Vagina (tissue), 2 donors: ENCODE results near the gene IGF2BP1. TPM values are rescaled to one million over a fixed set of nuclear protein-coding genes. Genes with fewer than 3 reads are reported as not detected.
A peak's percentile ranks its signal among the peaks of the same experiment; 100 is the strongest.

Experiments
- DNase-seq, 2 donors: peaks; one replicate each; pipeline ENCODE4 v3.0.0-alpha.2; 2017; ENCODE audit errors: extremely low spot score in 2 of 2
- H3K27ac ChIP-seq: fragments of 200-600 bp; sonication (generic); one replicate; pipeline ENCODE4 v1.5.1; 2019
- H3K27me3 ChIP-seq: fragments of 200-600 bp; sonication (generic); one replicate; pipeline ENCODE4 v1.5.1; 2019
- H3K36me3 ChIP-seq, 2 donors: fragments of 200-600 bp; sonication (generic); one replicate each; pipeline ENCODE4 v1.5.1; 2017 to 2019
- H3K4me1 ChIP-seq: fragments of 200-600 bp; sonication (generic); one replicate; pipeline ENCODE4 v1.5.1; 2019
- H3K4me3 ChIP-seq, 2 donors: fragments of 200-600 bp; sonication (generic); 1 replicate in 1 of 2; 2 replicates in 1 of 2; pipeline ENCODE4 v1.5.1; 2016 to 2019
- H3K9me3 ChIP-seq: fragments of 200-600 bp; sonication (generic); one replicate; pipeline ENCODE4 v1.5.1; 2019
- POLR2A ChIP-seq, 2 donors: fragments of 450-650 bp; IDR thresholded peaks; one replicate each; pipeline ENCODE4 v1.6.1; 2017; ENCODE audit warnings: antibody characterized with exemption in 2 of 2, mild to moderate bottlenecking in 2 of 2, moderate library complexity in 2 of 2
- POLR2AphosphoS5 ChIP-seq, 2 donors: sonication (generic); formaldehyde crosslinking; IDR thresholded peaks; one replicate each; pipeline ENCODE4 v1.9.0; 2017; ENCODE audit warnings: antibody characterized with exemption in 2 of 2, mild to moderate bottlenecking in 2 of 2, low read depth in 1 of 2; ENCODE audit not compliant: insufficient read depth in 1 of 2
- intact Hi-C: fragments of 100-400 bp; cut with DNase I; formaldehyde crosslinking; loops from one replicate; pipeline ENCODE4 v1.15.1; 2023
- total RNA-seq: library from RNA; depleted of rRNA; stranded (reverse); fragments of >200 nt; gene quantifications from one replicate; pipeline ENCODE4 v1.2.3, GENCODE V29; 2016
- TF ChIP-seq, protein P1 (sequence below), 3 experiments: fragments of 450-650 bp in 2 of 3; fragments of 200-600 bp in 1 of 3; sonication (generic) in 1 of 3; IDR thresholded peaks; one replicate each; pipeline ENCODE4 v1.5.1; 2017 to 2019; ENCODE audit warnings: antibody characterized with exemption in 3 of 3, mild to moderate bottlenecking in 2 of 3, moderate library complexity in 2 of 3

Gene IGF2BP1
- total RNA-seq, 1 donor from 2014 or later = not detected

DNA sequence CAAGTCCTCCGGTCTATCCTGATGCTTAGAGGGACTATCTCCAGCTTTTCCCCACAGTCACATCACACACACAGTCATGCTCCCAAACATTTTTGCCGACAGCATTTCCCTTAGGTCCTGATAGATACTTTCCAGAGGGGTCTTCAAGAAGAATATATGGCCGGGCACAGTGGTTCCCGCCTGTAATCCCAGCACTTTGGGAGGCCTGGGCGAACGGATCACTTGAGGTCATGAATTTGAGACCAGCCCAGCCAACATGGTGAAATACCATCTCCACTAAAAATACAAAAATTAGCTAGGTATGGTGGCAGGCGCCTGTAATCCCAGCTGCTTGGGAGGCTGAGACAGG is 24.5 kb upstream of the IGF2BP1 start:
- no peaks in the 10 kb centered on the region for H3K27me3 ChIP-seq
- no peaks in the 10 kb centered on the region for H3K9me3 ChIP-seq
- no peak for DNase-seq
- no peak overlapping the region for H3K4me3 ChIP-seq
- intact Hi-C loops = loop anchor here (5.0 kb wide), 1 partner anchor 735 kb away; no protein-coding TSS in a partner anchor
- H3K27ac ChIP-seq = no peak overlapping the region
- H3K4me1 ChIP-seq = peaks cover 13% of the 10 kb centered on the region
- no peaks in the 10 kb centered on the region for H3K36me3 ChIP-seq
- TF ChIP-seq POLR2AphosphoS5 (IDR thresholded peaks at IDR 0.05; ENCODE audit: insufficient read depth in 1 of 2, low read depth in 1 of 2) (no peak), POLR2A (IDR thresholded peaks at IDR 0.05) (no peak)
- TF ChIP-seq, protein P1, sequence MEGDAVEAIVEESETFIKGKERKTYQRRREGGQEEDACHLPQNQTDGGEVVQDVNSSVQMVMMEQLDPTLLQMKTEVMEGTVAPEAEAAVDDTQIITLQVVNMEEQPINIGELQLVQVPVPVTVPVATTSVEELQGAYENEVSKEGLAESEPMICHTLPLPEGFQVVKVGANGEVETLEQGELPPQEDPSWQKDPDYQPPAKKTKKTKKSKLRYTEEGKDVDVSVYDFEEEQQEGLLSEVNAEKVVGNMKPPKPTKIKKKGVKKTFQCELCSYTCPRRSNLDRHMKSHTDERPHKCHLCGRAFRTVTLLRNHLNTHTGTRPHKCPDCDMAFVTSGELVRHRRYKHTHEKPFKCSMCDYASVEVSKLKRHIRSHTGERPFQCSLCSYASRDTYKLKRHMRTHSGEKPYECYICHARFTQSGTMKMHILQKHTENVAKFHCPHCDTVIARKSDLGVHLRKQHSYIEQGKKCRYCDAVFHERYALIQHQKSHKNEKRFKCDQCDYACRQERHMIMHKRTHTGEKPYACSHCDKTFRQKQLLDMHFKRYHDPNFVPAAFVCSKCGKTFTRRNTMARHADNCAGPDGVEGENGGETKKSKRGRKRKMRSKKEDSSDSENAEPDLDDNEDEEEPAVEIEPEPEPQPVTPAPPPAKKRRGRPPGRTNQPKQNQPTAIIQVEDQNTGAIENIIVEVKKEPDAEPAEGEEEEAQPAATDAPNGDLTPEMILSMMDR (IDR thresholded peaks at IDR 0.05) = no peak

DNA sequence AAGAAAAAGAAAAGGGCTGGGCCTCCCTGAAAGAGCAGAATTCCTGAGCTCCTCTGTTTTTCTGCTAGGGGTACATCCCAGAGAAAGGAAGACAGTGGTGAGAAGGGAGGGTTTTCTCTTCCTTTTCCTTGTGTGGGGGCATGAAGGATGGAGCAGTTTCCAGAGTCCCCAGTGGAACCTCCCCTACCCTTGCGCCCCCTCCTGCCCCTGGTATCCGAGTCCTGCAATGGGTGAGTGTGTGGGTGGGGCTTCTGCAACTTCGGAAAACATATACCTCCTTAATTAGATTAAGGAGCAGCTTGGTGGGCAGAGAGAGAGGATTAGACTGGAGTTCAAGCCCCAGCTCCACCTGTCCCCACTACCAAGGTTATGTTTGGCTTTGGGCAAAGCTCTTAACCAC is 23.4 kb upstream of the IGF2BP1 start:
- no peaks in the 10 kb centered on the region for H3K36me3 ChIP-seq
- H3K27ac ChIP-seq = no peak overlapping the region
- H3K27me3 ChIP-seq = no peaks in the 10 kb centered on the region
- no peak overlapping the region for H3K4me3 ChIP-seq
- peaks cover 13% of the 10 kb centered on the region for H3K4me1 ChIP-seq
- intact Hi-C loops = loop anchor here (5.0 kb wide), 1 partner anchor 737 kb away; no protein-coding TSS in a partner anchor
- DNase-seq = no peak
- no peaks in the 10 kb centered on the region for H3K9me3 ChIP-seq
- TF ChIP-seq POLR2AphosphoS5 (IDR thresholded peaks at IDR 0.05; ENCODE audit: insufficient read depth in 1 of 2, low read depth in 1 of 2) (no peak), POLR2A (IDR thresholded peaks at IDR 0.05) (no peak)
- TF ChIP-seq, protein P1 (IDR thresholded peaks at IDR 0.05) = no peak

DNA sequence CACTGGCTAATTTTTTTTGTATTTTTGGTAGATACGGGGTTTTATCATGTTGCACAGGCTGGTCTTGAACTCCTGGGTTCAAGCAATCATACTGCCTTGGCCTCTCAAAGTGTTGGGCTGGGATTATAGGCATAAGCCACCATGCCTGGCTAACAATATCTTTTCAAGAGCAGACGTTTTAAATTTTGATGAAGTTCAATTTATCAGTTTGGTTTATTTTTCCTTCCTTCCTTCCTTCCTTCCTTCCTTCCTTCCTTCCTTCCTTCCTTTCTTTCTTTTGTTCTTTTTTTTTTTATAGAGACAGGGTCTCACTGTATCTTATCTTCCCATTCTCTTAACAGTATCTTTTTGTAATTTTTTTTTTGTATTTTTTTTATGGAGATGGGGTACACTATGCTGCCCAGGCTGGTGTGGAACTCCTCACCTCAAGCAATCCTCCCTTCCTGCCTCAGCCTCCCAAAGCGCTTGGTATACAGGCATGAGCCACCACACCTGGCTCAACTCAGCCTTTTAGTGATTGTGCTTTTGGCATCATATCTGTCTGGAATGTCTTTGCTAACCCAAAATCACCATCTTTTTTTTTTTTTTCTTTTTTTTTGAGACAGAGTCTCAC is 15.2 kb upstream of the IGF2BP1 start:
- intact Hi-C loops = no loop called here
- TF ChIP-seq POLR2A (IDR thresholded peaks at IDR 0.05) (no peak), POLR2AphosphoS5 (IDR thresholded peaks at IDR 0.05; ENCODE audit: insufficient read depth in 1 of 2, low read depth in 1 of 2) (no peak)
- TF ChIP-seq, protein P1 (IDR thresholded peaks at IDR 0.05) = no peak
- DNase-seq = peak; percentile 6 to 25
- Histone ChIP-seq H3K4me1 (no peaks in the 10 kb centered on the region), H3K27me3 (no peaks in the 10 kb centered on the region), H3K9me3 (no peaks in the 10 kb centered on the region), H3K27ac (no peak overlapping the region), H3K4me3 (no peak overlapping the region), H3K36me3 (no peaks in the 10 kb centered on the region)

DNA sequence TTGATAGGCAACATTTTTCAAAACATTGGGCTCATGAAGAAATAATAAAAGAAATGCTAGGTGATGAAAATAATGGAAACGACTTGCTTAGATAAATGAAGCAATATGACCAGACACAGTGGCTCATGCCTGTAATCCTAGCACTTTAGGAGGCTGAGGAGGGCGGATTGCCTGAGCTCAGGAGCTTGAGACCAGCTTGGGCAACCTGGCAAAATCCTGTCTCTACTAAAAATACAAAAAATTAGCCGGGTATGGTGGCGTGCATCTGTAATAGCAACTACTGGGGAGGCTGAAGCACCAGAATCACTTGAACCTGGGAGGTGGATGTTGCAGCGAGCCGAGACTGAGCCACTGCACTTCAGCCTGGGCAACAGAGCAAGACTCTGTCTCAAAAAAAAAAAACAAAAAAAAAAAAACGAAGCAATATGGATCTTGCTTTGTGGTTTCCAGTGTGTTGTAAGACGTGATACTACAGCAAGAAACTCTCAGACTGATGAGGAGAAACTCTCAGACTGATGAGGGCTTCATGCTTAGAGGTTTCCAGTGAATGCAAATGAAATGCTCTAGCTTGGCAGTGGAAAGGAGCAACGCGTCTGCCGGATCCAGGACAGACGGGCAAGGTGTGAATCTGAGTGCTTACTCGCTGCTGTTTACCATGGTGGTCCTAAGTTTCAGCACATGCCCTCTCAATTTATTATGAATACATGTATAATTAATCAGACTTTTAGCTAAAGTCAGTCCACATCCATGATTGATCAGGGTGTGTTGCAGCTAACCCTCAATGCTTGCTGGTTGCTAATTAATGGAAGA is 11.5 kb upstream of the IGF2BP1 start:
- Histone ChIP-seq H3K9me3 (no peaks in the 10 kb centered on the region), H3K36me3 (no peaks in the 10 kb centered on the region), H3K27ac (no peak overlapping the region), H3K27me3 (no peaks in the 10 kb centered on the region), H3K4me1 (no peaks in the 10 kb centered on the region), H3K4me3 (no peak overlapping the region)
- intact Hi-C loops = no loop called here
- TF ChIP-seq, protein P1 (IDR thresholded peaks at IDR 0.05) = no peak
- TF ChIP-seq POLR2AphosphoS5 (IDR thresholded peaks at IDR 0.05; ENCODE audit: insufficient read depth in 1 of 2, low read depth in 1 of 2) (no peak), POLR2A (IDR thresholded peaks at IDR 0.05) (no peak)
- DNase-seq = peak; percentile 37 to 40

DNA sequence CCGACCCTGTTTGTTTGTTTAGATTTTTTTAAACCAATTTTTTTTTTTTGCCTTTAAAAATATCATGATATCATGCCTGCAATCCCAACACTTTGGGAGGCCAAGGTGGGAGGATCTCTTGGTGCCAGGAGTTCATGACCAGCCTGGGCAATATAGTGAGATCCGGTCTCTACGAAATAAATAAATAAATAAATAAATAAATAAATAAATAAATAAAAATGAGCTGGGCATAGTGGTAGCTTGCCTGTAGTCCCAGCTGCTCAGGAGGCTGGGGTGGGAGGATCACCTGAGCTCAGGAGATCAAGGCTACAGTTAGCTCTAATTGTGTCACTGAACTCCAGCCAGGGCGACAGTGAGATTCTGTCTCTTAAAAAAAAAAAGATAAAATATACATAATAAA is 8.1 kb upstream of the IGF2BP1 start:
- Histone ChIP-seq H3K4me1 (no peaks in the 10 kb centered on the region), H3K27me3 (no peaks in the 10 kb centered on the region), H3K36me3 (no peaks in the 10 kb centered on the region), H3K27ac (no peak overlapping the region), H3K9me3 (no peaks in the 10 kb centered on the region), H3K4me3 (no peak overlapping the region)
- DNase-seq = peak in 1 of 2 donors; percentile 2
- intact Hi-C loops = no loop called here
- TF ChIP-seq POLR2AphosphoS5 (IDR thresholded peaks at IDR 0.05; ENCODE audit: insufficient read depth in 1 of 2, low read depth in 1 of 2) (no peak), POLR2A (IDR thresholded peaks at IDR 0.05) (no peak)
- TF ChIP-seq, protein P1 (IDR thresholded peaks at IDR 0.05) = no peak
